ENCODE results near the gene ZNF84. TPM values are rescaled to one million over a fixed set of nuclear protein-coding genes. Genes with fewer than 3 reads are reported as not detected.

Gene ZNF84
- total and polyA plus RNA-seq, 2 experiments from 2014 or later: 21.1 to 46.6 TPM

GRCh38 chr12:133081159-133081780 is 44.0 kb downstream of the ZNF84 start:
- H3F3A ChIP-seq (replicated peaks; ENCODE audit: low read depth): no peaks in the 10 kb centered on the region
- peak overlapping the region; percentile 87 for H3K4me3 ChIP-seq
- Mint-ChIP-seq H3K4me3 (no peak overlapping the region), H3K36me3 (ENCODE audit: low read depth) (peaks cover 68% of the 10 kb centered on the region), H3K27me3 (ENCODE audit: insufficient read depth, low read depth, poor library complexity) (peaks cover 8% of the 10 kb centered on the region), H3K27ac (no peak overlapping the region; the same call in none of the 2 replicates), H3K9me3 (peaks cover 42% of the 10 kb centered on the region), H3K4me1 (peaks cover 5% of the 10 kb centered on the region; the same call in 1 of the 3 replicates)
- no peaks in the 10 kb centered on the region for H4K20me1 ChIP-seq (replicated peaks; ENCODE audit: insufficient read depth)
- peak overlapping the region; percentile 94 for H3K27ac ChIP-seq (ENCODE audit: low read depth)
- no peak for ATAC-seq
- peaks cover 14% of the 10 kb centered on the region for H3K79me2 ChIP-seq (replicated peaks; ENCODE audit: insufficient read depth)
- peaks cover 5% of the 10 kb centered on the region; the same call in 1 of the 2 replicates for H3K4me1 ChIP-seq (ENCODE audit: insufficient read depth)
- H3K4me2 ChIP-seq: peak overlapping the region; percentile 85
- no peaks in the 10 kb centered on the region for H3K27me3 ChIP-seq (ENCODE audit: insufficient read depth)
- H3K36me3 ChIP-seq (ENCODE audit: insufficient read depth): peaks cover 26% of the 10 kb centered on the region
- DNase-seq (ENCODE audit: low spot score): peak; percentile 50
- peak overlapping the region; percentile 73 for H2AFZ ChIP-seq
- peaks cover 11% of the 10 kb centered on the region for H3K9me2 ChIP-seq (ENCODE audit: insufficient read depth)
- TF ChIP-seq CTCF (conservative IDR thresholded peaks at IDR 0.05; ENCODE audit: low read depth in 2 of 2): no peak

GRCh38 chr12:133083345-133083744 is 46.0 kb downstream of the ZNF84 start:
- no peak overlapping the region for H3K4me3 ChIP-seq
- no peaks in the 10 kb centered on the region for H4K20me1 ChIP-seq (replicated peaks; ENCODE audit: insufficient read depth)
- H3K4me2 ChIP-seq: no peak overlapping the region
- peaks cover 11% of the 10 kb centered on the region for H3K9me2 ChIP-seq (ENCODE audit: insufficient read depth)
- DNase-seq (ENCODE audit: low spot score) (no peak), ATAC-seq (no peak)
- H3K4me3 Mint-ChIP-seq: no peak overlapping the region
- no peak overlapping the region for H3K27ac Mint-ChIP-seq
- H3K27me3 ChIP-seq (ENCODE audit: insufficient read depth): no peaks in the 10 kb centered on the region
- H3K27ac ChIP-seq (ENCODE audit: low read depth): no peak overlapping the region
- H2AFZ ChIP-seq: no peak overlapping the region
- H3K4me1 Mint-ChIP-seq: peaks cover 5% of the 10 kb centered on the region; the same call in 1 of the 3 replicates
- peaks cover 58% of the 10 kb centered on the region for H3K9me3 Mint-ChIP-seq
- peaks cover 14% of the 10 kb centered on the region for H3K79me2 ChIP-seq (replicated peaks; ENCODE audit: insufficient read depth)
- H3K36me3 ChIP-seq (ENCODE audit: insufficient read depth): peaks cover 41% of the 10 kb centered on the region
- H3K36me3 Mint-ChIP-seq (ENCODE audit: low read depth): peaks cover 74% of the 10 kb centered on the region
- H3K4me1 ChIP-seq (ENCODE audit: insufficient read depth): peaks cover 5% of the 10 kb centered on the region; the same call in 1 of the 2 replicates
- peaks cover 8% of the 10 kb centered on the region for H3K27me3 Mint-ChIP-seq (ENCODE audit: insufficient read depth, low read depth, poor library complexity)
- no peaks in the 10 kb centered on the region for H3F3A ChIP-seq (replicated peaks; ENCODE audit: low read depth)
- TF ChIP-seq ETS1 (IDR thresholded peaks at IDR 0.05): no peak
- TF ChIP-seq POLR2AphosphoS5 (IDR thresholded peaks at IDR 0.05; ENCODE audit: low read depth): no peak
- TF ChIP-seq NANOG (IDR thresholded peaks at IDR 0.05; ENCODE audit: borderline replicate concordance): no peak
- no peak for TF ChIP-seq EZH2phosphoT487 (IDR thresholded peaks at IDR 0.05; ENCODE audit: unreplicated experiment)
- no peak for TF ChIP-seq JUNB (IDR thresholded peaks at IDR 0.05; ENCODE audit: unreplicated experiment)
- TF ChIP-seq CREB1 (CRISPR knock-in tag; IDR thresholded peaks at IDR 0.05; ENCODE audit: low read depth): no peak
- TF ChIP-seq ZNF114 (CRISPR knock-in tag; IDR thresholded peaks at IDR 0.05): no peak
- TF ChIP-seq EZH2 (IDR thresholded peaks at IDR 0.05; ENCODE audit: low read depth, unreplicated experiment): no peak
- no peak for TF ChIP-seq ZNF331 (CRISPR knock-in tag; IDR thresholded peaks at IDR 0.05; ENCODE audit: low read depth)
- no peak for TF ChIP-seq ZNF462 (CRISPR knock-in tag; IDR thresholded peaks at IDR 0.05)

Data from GM23338 (cell line).